Activated T-helper 1 cell treated with Interleukin-2 at 50 U/mL for 16 hours (primary cell): Measurements from ENCODE around the gene SLC37A1.

Experiments
- DNase-seq: peaks from one replicate; pipeline ENCODE4 v3.0.0-alpha.2; 2020; ENCODE audit warnings: low read depth

The SLC37A1 gene

GRCh38 chr21:42578761-42579415 lies 65.2 kb downstream of the SLC37A1 start:
- no peak for DNase-seq

DNA sequence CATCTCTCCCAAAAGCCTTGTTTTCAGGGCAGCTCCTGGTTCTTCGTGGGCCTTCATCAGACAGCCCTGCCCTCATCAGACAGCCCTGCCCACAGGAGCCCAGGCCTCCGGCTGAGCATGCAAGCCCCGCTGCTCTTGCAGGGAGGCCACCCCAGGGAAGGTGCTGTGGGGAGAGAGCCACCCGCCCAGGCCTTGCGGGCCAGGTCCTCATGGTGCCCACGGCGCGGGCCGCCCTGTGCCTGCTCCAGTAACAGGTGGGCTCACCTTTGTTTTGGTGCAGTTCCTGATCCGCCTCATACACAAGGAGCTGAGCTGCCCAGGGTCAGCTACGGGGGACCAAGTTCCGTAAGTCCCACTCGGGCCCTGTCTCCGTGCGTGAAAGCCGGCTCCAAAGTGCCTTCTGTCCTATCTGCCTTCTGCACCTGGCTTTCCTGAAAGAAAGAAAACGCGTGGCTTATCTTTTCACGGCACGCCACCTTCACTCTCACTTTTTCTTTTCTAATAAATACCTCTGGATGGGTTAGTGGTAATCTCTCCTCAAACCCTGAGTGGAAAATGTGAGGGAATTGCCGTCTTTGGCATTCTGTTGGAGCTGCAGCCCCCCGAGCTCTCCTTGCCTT lies 65.9 kb downstream of the SLC37A1 start:
- no peak for DNase-seq

- no peak for DNase-seq
Observed at GRCh38 chr21:42580076-42580792, 66.6 kb downstream of the SLC37A1 start.

DNA sequence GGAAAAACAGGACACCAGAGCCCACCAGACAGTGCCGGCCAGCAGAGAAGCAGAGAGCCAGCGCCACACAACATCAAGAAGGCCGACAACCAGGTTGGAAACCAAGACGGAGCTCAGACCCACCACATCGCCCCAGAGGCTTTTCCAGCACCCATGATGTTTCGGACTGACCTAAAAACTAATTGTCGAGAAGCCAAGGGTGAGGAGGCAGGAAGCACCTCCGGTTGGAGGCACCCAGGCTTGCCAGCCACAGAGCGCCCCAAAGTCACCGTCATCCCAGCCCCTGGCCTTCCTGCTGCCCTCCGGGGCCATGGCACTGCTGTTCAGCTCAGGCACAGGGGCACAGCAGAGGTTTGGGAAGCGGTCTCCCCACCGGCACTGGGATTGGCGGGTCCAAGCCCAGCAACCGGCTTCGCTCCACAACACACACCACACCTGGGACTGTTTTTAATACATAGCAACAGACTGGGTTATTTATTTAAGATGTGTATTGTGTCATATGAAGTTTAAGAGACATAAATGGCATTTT lies 67.2 kb downstream of the SLC37A1 start:
- DNase-seq = no peak

DNA sequence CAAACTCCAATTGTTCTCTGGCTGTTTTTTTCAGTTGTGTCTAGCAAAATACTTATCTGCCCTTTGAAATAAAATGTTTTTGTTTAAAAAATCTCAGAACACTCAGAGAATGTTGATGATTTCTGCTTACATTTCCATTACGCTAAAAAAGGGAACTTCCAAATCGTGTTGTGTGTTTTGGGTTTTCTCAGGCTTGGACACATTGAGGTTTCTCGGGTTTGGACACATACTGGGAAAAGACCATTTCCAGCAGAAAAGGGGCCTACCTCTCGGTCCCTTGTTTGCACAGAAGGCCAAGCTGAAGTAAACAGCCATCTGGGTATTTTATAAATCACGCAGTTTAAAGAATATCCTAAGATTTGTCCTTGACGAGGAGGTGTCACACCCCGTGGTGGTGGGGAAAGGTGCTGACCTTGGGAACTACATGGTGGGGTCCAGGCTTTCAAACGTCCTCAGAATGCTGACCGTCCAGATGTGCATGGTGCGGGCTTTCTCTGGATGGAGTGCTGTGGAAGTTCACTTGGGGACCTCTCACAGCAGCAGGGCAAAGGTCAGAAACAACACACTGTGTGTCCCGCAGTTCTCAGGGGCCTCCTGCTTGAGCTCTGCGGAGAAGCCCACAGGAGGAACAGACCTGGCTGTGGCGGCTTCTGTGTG lies 67.8 kb downstream of the SLC37A1 start:
- no peak for DNase-seq

DNA sequence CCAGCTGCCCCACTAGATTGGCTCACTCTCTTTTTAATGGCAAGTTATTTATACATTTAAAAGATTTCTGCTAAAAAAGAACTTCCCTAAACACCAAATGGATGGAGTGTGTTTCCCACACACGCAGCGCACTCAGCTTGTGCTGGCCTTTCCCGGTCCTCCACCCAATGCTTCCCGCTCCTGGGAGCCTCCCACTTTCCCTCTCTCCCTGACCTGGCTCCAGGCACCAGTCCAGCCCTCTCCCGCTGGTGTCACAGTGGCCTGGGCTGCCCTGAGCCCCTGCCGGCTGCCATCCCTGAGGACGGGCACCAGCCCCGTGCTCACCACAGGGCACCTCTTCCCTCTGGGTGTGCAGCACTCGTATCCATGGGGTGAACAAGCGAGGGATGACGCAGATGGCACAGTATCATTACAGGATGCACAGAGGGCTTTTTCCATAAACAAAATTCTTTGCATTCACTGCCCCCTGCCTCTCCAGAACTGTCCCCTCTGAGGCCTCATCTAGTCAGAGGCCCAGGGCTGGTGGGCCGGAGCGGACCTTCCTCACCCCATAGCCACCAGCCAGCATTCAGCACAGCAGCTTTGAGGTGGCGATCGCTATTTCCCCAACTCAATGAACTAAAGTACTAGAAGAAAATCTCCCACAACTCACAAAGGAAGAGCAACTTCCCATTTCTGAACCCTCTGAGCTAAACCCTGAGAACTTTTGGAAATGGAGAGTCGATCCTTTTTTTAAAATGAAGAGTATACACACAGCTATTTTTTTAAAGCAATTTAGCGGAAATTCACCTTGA lies 68.5 kb downstream of the SLC37A1 start:
- DNase-seq = no peak

DNA sequence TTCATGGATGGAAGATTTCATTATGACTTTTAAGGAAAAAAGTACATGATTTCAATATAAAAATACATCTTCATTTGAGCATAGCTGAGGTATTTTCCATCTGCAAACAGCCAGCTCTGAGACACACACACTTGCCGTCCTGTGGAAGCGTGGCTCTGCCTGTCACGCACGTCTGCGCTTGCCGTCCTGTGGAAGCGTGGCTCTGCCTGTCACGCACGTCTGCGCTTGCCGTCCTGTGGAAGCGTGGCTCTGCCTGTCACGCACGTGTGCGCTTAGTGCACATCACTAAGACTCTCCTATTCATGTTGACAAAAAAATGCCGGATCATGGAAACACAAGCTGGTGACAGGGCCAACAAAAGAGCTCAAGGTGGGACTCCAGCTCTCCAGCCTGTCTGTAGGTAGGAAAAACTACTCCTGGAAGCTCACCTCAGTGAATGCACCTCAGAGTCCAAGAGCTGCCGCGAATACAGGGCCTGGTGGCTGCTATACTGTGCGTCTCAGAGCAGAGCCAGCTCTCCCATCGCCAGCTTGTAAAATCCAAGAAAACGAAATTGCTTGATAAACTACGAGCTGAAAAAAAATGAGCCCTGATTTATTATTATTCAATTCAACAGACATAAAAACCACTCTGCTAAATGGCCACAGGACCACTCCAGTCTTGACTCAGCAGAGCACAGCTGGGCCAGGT lies 69.3 kb downstream of the SLC37A1 start:
- DNase-seq = no peak

DNA sequence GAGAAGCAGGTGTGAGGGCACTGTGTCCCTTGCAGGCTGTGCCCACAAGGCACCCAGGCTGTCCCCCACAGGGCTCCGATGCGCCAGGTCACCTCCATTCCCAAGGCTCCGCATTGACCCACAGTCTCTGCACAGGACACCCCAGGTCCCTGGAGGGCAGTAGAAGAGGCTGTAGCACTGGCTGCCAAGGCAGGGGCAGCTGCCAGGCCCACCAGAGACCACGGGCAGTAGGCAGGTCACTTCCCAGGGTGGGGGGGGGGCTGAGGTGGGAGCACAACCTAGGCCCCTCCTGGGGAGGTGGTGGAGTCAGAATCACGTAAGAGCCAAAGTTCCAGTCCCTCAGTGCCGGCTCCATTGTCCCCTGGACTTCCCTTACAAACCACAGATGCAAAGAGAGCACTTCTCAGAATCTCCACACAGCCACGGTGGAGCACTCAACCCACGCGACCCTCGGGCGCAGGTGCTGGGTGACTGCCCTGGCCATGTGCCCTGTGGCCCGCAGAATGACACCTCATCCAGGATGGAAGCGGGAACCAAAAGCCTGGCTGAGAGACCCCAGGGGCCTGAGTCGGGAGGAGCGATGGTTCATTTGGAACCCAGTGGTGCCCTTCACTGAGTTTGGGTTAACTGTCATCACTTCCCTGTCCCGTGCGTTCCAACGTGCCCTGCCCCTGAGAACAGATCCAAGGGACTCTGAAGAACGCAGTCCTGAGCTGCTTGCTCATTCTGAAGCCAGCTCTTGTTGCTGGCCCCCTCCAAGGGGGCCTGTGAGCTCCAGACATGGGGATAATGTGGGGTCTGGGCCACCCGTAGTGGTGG lies 70.0 kb downstream of the SLC37A1 start:
- DNase-seq = no peak

- DNase-seq = no peak
Observed at GRCh38 chr21:42584296-42584641, 70.6 kb downstream of the SLC37A1 start.

DNA sequence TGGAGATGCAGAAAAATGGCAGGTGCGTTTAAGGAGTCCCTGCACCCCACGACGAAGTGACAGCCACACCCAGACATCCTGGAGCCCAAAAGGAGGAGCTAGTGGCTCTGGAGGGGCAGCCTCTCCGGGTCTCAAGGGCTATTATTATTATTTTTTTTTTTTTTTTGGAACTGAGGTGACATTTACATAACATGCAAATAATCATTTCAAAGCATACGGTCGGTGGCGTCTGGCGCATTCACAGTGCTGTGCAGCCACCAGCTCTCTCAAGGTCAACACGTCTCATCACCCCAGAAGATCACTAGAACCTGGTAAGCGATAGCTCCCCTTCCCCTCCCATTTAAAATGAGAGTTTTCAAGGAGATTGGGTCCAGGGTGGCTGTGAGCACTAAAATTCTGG lies 72.2 kb downstream of the SLC37A1 start:
- DNase-seq = no peak

GRCh38 chr21:42586406-42586805 lies 72.8 kb downstream of the SLC37A1 start:
- DNase-seq = no peak

- DNase-seq = no peak
Observed at GRCh38 chr21:42587036-42587435, 73.4 kb downstream of the SLC37A1 start.

DNA sequence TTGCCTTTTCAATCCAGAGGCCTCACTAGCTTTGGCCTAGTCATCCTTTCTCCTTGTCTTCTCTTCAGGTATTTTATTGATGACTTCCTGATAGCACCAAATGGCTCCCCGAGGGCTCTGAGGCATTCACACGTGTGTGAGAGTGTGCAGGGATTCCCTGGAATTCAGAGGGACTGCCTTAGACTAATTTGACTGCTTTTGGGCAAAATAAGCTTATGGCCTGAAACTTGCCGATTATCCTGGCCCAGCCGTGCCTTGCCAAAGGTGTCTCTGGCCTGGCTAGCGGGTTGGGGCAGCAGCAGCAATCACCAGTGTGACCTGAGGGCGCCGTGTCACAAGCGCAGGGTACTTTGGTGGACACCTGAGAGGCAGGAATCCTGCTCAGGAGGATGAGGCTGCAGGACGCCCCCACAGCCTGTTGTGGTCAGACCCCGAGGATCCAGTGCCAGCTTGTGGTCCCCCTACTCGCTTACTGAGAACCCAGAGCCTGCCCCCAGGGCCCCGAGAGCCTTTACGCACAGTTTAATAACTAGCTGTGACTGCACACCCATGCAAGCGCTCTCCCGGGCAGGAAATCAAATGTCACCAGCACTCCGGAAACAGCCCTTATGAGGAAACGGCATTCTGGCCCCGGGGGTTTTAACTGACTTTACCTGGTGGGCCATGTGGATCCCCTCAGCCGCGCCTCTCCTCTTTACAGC lies 76.9 kb downstream of the SLC37A1 start:
- DNase-seq = no peak

- no peak for DNase-seq
Observed at GRCh38 chr21:42591170-42591869, 77.7 kb downstream of the SLC37A1 start.

- DNase-seq = no peak
Observed at GRCh38 chr21:42592156-42592820, 78.6 kb downstream of the SLC37A1 start.

- peak; percentile 49 for DNase-seq
Observed at GRCh38 chr21:42593007-42593814, 79.6 kb downstream of the SLC37A1 start.

- no peak for DNase-seq
Observed at GRCh38 chr21:42594616-42595282, 81.1 kb downstream of the SLC37A1 start.
